ENCODE results near the gene WDR86. TPM values are rescaled to one million over a fixed set of nuclear protein-coding genes. Genes with fewer than 3 reads are reported as not detected.

The WDR86 gene
- total RNA-seq, 1 experiment from 2014 or later: not detected

- intact Hi-C loops (cut with micrococcal nuclease): no loop called here
- CTCF ChIA-PET: no interaction called here
- no peak overlapping the region for H3K9ac ChIP-seq (ENCODE audit: low read length)
- H3K27me3 ChIP-seq (ENCODE audit: insufficient read depth, low read length): no peaks in the 10 kb centered on the region
- no TSS peak for BruUV-seq (replicated peaks)
- H3K4me2 ChIP-seq (ENCODE audit: low read length): no peak overlapping the region
- POLR2A ChIA-PET: no interaction called here
- no peaks in the 10 kb centered on the region for H3K36me3 ChIP-seq (ENCODE audit: control insufficient read depth in 1 of 2, insufficient read depth in 2 of 2, low read length in 2 of 2)
- no peak overlapping the region for H2AFZ ChIP-seq (ENCODE audit: low read depth, low read length, poor library complexity, severe bottlenecking)
- no peaks in the 10 kb centered on the region for H3K9me3 ChIP-seq (ENCODE audit: control insufficient read depth in 1 of 2, insufficient read depth in 1 of 2, low read depth in 1 of 2, low read length in 2 of 2)
- DNase-seq (ENCODE audit: low read depth, low spot score) (no peak), ATAC-seq (no peak)
- no peak overlapping the region for H3K4me3 ChIP-seq (replicated peaks in 1 of 2; ENCODE audit: low read depth in 1 of 2, low read length in 2 of 2)
- H3K27ac ChIP-seq (ENCODE audit: low read depth, low read length): no peak overlapping the region
- H4K20me1 ChIP-seq (ENCODE audit: insufficient read depth): no peaks in the 10 kb centered on the region
- no peaks in the 10 kb centered on the region for H3K79me2 ChIP-seq (ENCODE audit: insufficient read depth, low read length)
- no peaks in the 10 kb centered on the region for H3K9me2 ChIP-seq (ENCODE audit: insufficient read depth)
- H3K4me1 ChIP-seq (ENCODE audit: control insufficient read depth in 1 of 2, insufficient read depth in 2 of 2, low read length in 2 of 2): peaks cover 0 to 9% of the 10 kb centered on the region in 2 experiments; a peak in 1 of 4 replicates
- TF ChIP-seq CTCF (IDR thresholded peaks at IDR 0.05 in 2 of 3, conservative IDR thresholded peaks at IDR 0.05 in 1 of 3; ENCODE audit: borderline replicate concordance in 1 of 3, insufficient read depth in 1 of 3, low read depth in 2 of 3, low read length in 2 of 3): no peak
- no peak for TF ChIP-seq TCF7L2 (IDR thresholded peaks at IDR 0.05; ENCODE audit: borderline replicate concordance, extremely low read depth, insufficient read depth, insufficient read length)
- TF ChIP-seq REST (IDR thresholded peaks at IDR 0.05; ENCODE audit: low read depth): no peak
- TF ChIP-seq POLR2A (IDR thresholded peaks at IDR 0.05; ENCODE audit: borderline replicate concordance, extremely low read depth, insufficient read depth, insufficient read length): no peak
- RAD21 ChIA-PET (ENCODE audit: low non-redundant PET in 1 of 2, low total read pairs in 2 of 2, uncharacterized antibody in 2 of 2, unreplicated experiment in 2 of 2): no interaction called here
Measured at GRCh38 chr7:151437159-151437553, 27.3 kb upstream of the WDR86 start.

Measured in HCT116 (cell line).